Esophagus muscularis mucosa (tissue), 4 donors: ENCODE measurements around the gene ERICH6. TPM values are rescaled to one million over a fixed set of nuclear protein-coding genes. Genes with fewer than 3 reads are reported as not detected.

ENCODE experiments used
- DNase-seq: peaks from one replicate; pipeline ENCODE4 v3.0.0-alpha.2; 2017; ENCODE audit errors: extremely low spot score
- H3K27ac ChIP-seq, 4 donors: fragments of 200-600 bp; sonication (generic); replicated peaks in 1 of 4; 1 replicate in 3 of 4; 2 replicates in 1 of 4; pipeline ENCODE4 v1.5.1; 2016 to 2019; ENCODE audit warnings: mild to moderate bottlenecking in 1 of 4
- H3K27me3 ChIP-seq, 4 donors: fragments of 200-600 bp; sonication (generic); one replicate each; pipeline versions ENCODE4 v1.5.1 to v1.6.0; 2016 to 2019
- H3K36me3 ChIP-seq, 4 donors: fragments of 200-600 bp; sonication (generic); one replicate each; pipeline ENCODE4 v1.5.1; 2016 to 2019
- H3K4me1 ChIP-seq, 4 donors: fragments of 200-600 bp; sonication (generic); one replicate each; pipeline ENCODE4 v1.5.1; 2016 to 2019
- H3K4me3 ChIP-seq, 4 donors: fragments of 200-600 bp; sonication (generic); 1 replicate in 2 of 4; 2 replicates in 2 of 4; pipeline ENCODE4 v1.5.1; 2016 to 2019; ENCODE audit warnings: mild to moderate bottlenecking in 4 of 4, moderate library complexity in 1 of 4
- H3K9me3 ChIP-seq, 4 donors: fragments of 200-600 bp; sonication (generic); 1 replicate in 3 of 4; 2 replicates in 1 of 4; pipeline ENCODE4 v1.5.1; 2016 to 2019
- EP300 ChIP-seq: sonication (generic); formaldehyde crosslinking; IDR thresholded peaks from one replicate; pipeline ENCODE4 v1.6.1; 2017; ENCODE audit warnings: antibody characterized with exemption
- WGBS: methylation state at CpG from one replicate; pipeline ENCODE4 v1.1.5; 2018; 5-methylcytosine and 5-hydroxymethylcytosine counted together
- intact Hi-C: fragments of 100-400 bp; cut with DNase I; formaldehyde crosslinking; loops from one replicate; pipeline ENCODE4 v1.15.1; 2023
- total RNA-seq, 4 donors: library from RNA; depleted of rRNA; stranded (reverse); fragments of >200 nt; gene quantifications; one replicate each; pipeline versions ENCODE4 v1.1.0 to v1.2.1, GENCODE V29; 2016

Gene ERICH6
- total RNA-seq, 4 donors from 2014 or later, result not detected

DNA sequence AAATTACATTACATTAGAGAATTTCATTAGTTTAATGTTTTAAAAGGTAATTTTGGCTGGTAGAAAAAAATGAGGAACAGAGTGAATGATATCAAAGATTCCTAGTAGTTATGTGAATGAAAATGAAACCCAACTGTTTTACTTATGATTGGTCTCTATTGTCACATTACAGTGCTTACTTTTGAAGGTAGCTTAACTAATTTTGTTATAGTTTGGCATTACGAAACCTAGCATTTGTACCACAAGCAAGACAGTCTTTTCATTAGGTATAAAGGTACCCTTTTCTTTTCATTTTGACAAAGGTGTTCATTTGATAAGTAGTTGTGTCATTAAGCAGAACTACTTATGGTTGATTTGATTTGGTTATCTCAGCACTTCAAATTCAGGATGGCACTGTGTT lies 93.7 kb downstream of the ERICH6 start:
- H3K36me3 ChIP-seq, result peaks cover 0 to 18% (median 10%) of the 10 kb centered on the region in 4 donors
- 0% methylated on average over 1 of the region's 1 CpG for WGBS
- peaks cover 29 to 77% (median 74%) of the 10 kb centered on the region in 4 donors for H3K4me1 ChIP-seq
- no peaks in the 10 kb centered on the region for H3K27me3 ChIP-seq
- no peak overlapping the region for H3K27ac ChIP-seq
- intact Hi-C loops, result no loop called here
- no peak for TF ChIP-seq EP300
- H3K4me3 ChIP-seq, result no peak overlapping the region
- no peak for DNase-seq
- H3K9me3 ChIP-seq, result no peaks in the 10 kb centered on the region

Other genes with a start within 250 kb of the ERICH6 start
- 100 to 1,000 TPM; 117 to 177 (median 144) TPM for gene SERP1, start 157.4 kb downstream of the ERICH6 start, total RNA-seq
- gene EIF2A, start 157.1 kb downstream of the ERICH6 start, total RNA-seq, result 100 to 1,000 TPM; 113 to 176 (median 154) TPM
- gene SELENOT, start 100.6 kb downstream of the ERICH6 start, total RNA-seq, result 100 to 1,000 TPM in 1 of 4 donors, 10 to 100 TPM in 3; 34.5 to 124 (median 67.5) TPM
- 10 to 100 TPM; 27.8 to 55.8 (median 43.3) TPM for gene SIAH2, start 59.2 kb upstream of the ERICH6 start, total RNA-seq
- gene MINDY4B, start 201.5 kb upstream of the ERICH6 start, total RNA-seq, result not detected